ENCODE results near the gene IL17RE.

Gene IL17RE

GRCh38 chr3:9951962-9952805 lies 49.5 kb downstream of the IL17RE start, which contains the start of gene PRRT3:
Gene PRRT3, minus strand, starts transcription at chr3:9952408. Its CDS starts 2,293 bp downstream, at chr3:9950115.
- DNase-seq (ENCODE audit: low read depth in 2 of 2): no peak

GRCh38 chr3:9955067-9955502 lies 52.4 kb downstream of the IL17RE start:
- DNase-seq (ENCODE audit: low read depth in 2 of 2): no peak

GRCh38 chr3:9955611-9956352 lies 53.1 kb downstream of the IL17RE start:
- DNase-seq (ENCODE audit: low read depth in 2 of 2): no peak

- DNase-seq (ENCODE audit: low read depth in 2 of 2): no peak
These were observed 54.6 kb downstream of the IL17RE start for GRCh38 chr3:9957214-9957613.

GRCh38 chr3:9965200-9965875 lies 62.7 kb downstream of the IL17RE start:
- DNase-seq (ENCODE audit: low read depth in 2 of 2): no peak
